WTC11 (cell line): Measurements from ENCODE around the gene PGM2. TPM values are rescaled to one million over a fixed set of nuclear protein-coding genes. Genes with fewer than 3 reads are reported as not detected.

ENCODE experiments used
- ATAC-seq: fragments of 200-7000 bp; cut with Tn5 transposase; 2 replicates; pipeline ENCODE4 v1.10.0; 2021; ENCODE audit warnings: mild to moderate bottlenecking, moderate library complexity
- CTCF ChIA-PET: fragments of 300-600 bp; sonication (Branson Sonifier 250); formaldehyde crosslinking; loops from one replicate; lab custom pipeline; 2021; ENCODE audit warnings: antibody characterized with exemption; lab: Charles Lee
- POLR2A ChIA-PET: fragments of 350-600 bp; sonication (Branson Sonifier 250); formaldehyde crosslinking; loops from one replicate; lab custom pipeline; 2021; ENCODE audit warnings: antibody characterized with exemption; lab: Charles Lee
- DNase-seq: peaks from one replicate; pipeline ENCODE4 v3.0.0; 2021; ENCODE audit warnings: low spot score
- H3K27ac Mint-ChIP-seq: 2 replicates; pipeline ENCODE4 v1.8.0; 2021; ENCODE audit warnings: mixed read lengths
- H3K27me3 Mint-ChIP-seq: 2 replicates; pipeline ENCODE4 v1.8.0; 2021; ENCODE audit warnings: low read depth, mild to moderate bottlenecking, moderate library complexity, mixed read lengths
- H3K36me3 Mint-ChIP-seq: 2 replicates; pipeline ENCODE4 v1.8.0; 2021; ENCODE audit warnings: mixed read lengths
- H3K4me1 Mint-ChIP-seq: 2 replicates; pipeline ENCODE4 v1.8.0; 2022; ENCODE audit warnings: mixed read lengths
- H3K4me3 Mint-ChIP-seq: 2 replicates; pipeline ENCODE4 v1.8.0; 2021; ENCODE audit warnings: mild to moderate bottlenecking, moderate library complexity, mixed read lengths
- H3K9me3 Mint-ChIP-seq: 2 replicates; pipeline ENCODE4 v1.8.0; 2021; ENCODE audit warnings: mixed read lengths
- CREB1 ChIP-seq: sonication (generic); formaldehyde crosslinking; IDR thresholded peaks from 2 replicates; pipeline ENCODE4 v1.8.0; 2023; ENCODE audit warnings: mild to moderate bottlenecking, missing genetic modification reagents
- ETV6 ChIP-seq: sonication (generic); formaldehyde crosslinking; IDR thresholded peaks from 2 replicates; pipeline ENCODE4 v1.8.1; 2022; ENCODE audit warnings: mild to moderate bottlenecking, missing genetic modification reagents
- IRF2 ChIP-seq: sonication (generic); formaldehyde crosslinking; IDR thresholded peaks from 2 replicates; pipeline ENCODE4 v1.8.0; 2022; ENCODE audit warnings: low read depth, missing genetic modification reagents, borderline replicate concordance
- JAZF1 ChIP-seq: fragments of 250-450 bp; sonication (Bioruptor Pico); IDR thresholded peaks from 2 replicates; pipeline ENCODE4 v1.9.0; 2021; ENCODE audit warnings: moderate library complexity, mild to moderate bottlenecking, inconsistent platforms
- KAT7 ChIP-seq: sonication (generic); formaldehyde crosslinking; IDR thresholded peaks from 2 replicates; pipeline ENCODE4 v1.8.1; 2023; ENCODE audit warnings: missing genetic modification reagents, mild to moderate bottlenecking, borderline replicate concordance
- NFYB ChIP-seq: sonication (generic); formaldehyde crosslinking; conservative IDR thresholded peaks from 2 replicates; pipeline ENCODE4 v1.8.0; 2022; ENCODE audit warnings: low read depth, missing genetic modification reagents
- NR2C2 ChIP-seq: sonication (generic); formaldehyde crosslinking; IDR thresholded peaks from 2 replicates; pipeline ENCODE4 v1.8.0; 2022; ENCODE audit warnings: mild to moderate bottlenecking, missing genetic modification reagents
- SMAD3 ChIP-seq: sonication (generic); formaldehyde crosslinking; IDR thresholded peaks from 2 replicates; pipeline ENCODE4 v1.8.0; 2022; ENCODE audit warnings: missing genetic modification reagents, mild to moderate bottlenecking, borderline replicate concordance
- SMAD4 ChIP-seq: sonication (generic); formaldehyde crosslinking; IDR thresholded peaks from 2 replicates; pipeline ENCODE4 v1.8.0; 2022; ENCODE audit warnings: mild to moderate bottlenecking, missing genetic modification reagents
- SP1 ChIP-seq: sonication (generic); formaldehyde crosslinking; conservative IDR thresholded peaks from 2 replicates; pipeline ENCODE4 v1.8.1; 2022; ENCODE audit warnings: missing genetic modification reagents
- TCF7 ChIP-seq: sonication (generic); formaldehyde crosslinking; IDR thresholded peaks from 2 replicates; pipeline ENCODE4 v1.8.0; 2022; ENCODE audit warnings: mild to moderate bottlenecking, low read depth, missing genetic modification reagents, moderate library complexity
- ZNF138 ChIP-seq: sonication (generic); formaldehyde crosslinking; conservative IDR thresholded peaks from 2 replicates; pipeline ENCODE4 v1.8.1; 2022; ENCODE audit warnings: mild to moderate bottlenecking, moderate library complexity, missing genetic modification reagents
- total RNA-seq: library from RNA; stranded (reverse); gene quantifications from 3 replicates; pipeline ENCODE4 v1.2.3, GENCODE V29; 2021
- TF ChIP-seq, protein P1 (sequence below): sonication (generic); formaldehyde crosslinking; IDR thresholded peaks from 2 replicates; pipeline ENCODE4 v1.8.0; 2023; ENCODE audit warnings: missing genetic modification reagents
- TF ChIP-seq, protein P2 (sequence below): sonication (generic); formaldehyde crosslinking; IDR thresholded peaks from 2 replicates; pipeline ENCODE4 v1.8.0; 2023; ENCODE audit warnings: mild to moderate bottlenecking, missing genetic modification reagents
- TF ChIP-seq, protein P3 (sequence below): sonication (generic); formaldehyde crosslinking; IDR thresholded peaks from 2 replicates; pipeline ENCODE4 v1.8.1; 2023; ENCODE audit warnings: mild to moderate bottlenecking, missing genetic modification reagents
- TF ChIP-seq, protein P4 (sequence below): sonication (generic); formaldehyde crosslinking; IDR thresholded peaks from 2 replicates; pipeline ENCODE4 v1.8.1; 2023; ENCODE audit warnings: mild to moderate bottlenecking, missing genetic modification reagents, borderline replicate concordance
- TF ChIP-seq, protein P5 (sequence below): sonication (generic); formaldehyde crosslinking; IDR thresholded peaks from 2 replicates; pipeline ENCODE4 v1.8.0; 2022; ENCODE audit warnings: mild to moderate bottlenecking, missing genetic modification reagents
- TF ChIP-seq, protein P6 (sequence below): sonication (generic); formaldehyde crosslinking; IDR thresholded peaks from 2 replicates; pipeline ENCODE4 v1.8.1; 2022; ENCODE audit warnings: low read depth, missing genetic modification reagents, borderline replicate concordance
- TF ChIP-seq, protein P7 (sequence below): sonication (generic); formaldehyde crosslinking; conservative IDR thresholded peaks from 2 replicates; pipeline ENCODE4 v1.8.1; 2022; ENCODE audit warnings: mild to moderate bottlenecking, missing genetic modification reagents

PGM2 gene
- total RNA-seq, 1 experiment from 2014 or later: 31.4 TPM

DNA sequence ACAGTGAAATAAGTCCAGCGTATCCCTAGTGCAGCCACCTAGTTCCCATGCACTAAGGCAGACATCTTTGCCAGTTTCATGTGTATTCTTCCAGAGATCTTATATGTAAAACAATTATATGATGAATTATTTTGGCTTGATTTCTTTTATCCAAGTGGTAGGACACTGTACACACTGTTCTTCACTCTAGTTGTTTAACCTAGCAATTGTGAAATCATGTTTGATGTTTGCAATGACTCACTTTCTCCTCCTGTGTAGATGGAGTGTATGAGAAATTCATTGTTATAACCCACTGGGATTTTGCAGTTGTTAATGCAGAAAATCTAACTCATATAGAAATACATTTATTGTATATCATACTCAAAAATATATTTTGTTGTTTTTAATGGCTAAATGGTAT is 46.9 kb downstream of the PGM2 start:
- no peak for DNase-seq
- ChIA-PET POLR2A (no interaction called here), CTCF (no interaction called here)
- no peaks in the 10 kb centered on the region for H3K36me3 Mint-ChIP-seq
- H3K9me3 Mint-ChIP-seq: 0 out of 2 replicates have a peak, but pooled peaks cover 3% of the 10 kb centered on the region
- no peak overlapping the region for H3K27ac Mint-ChIP-seq
- ATAC-seq: no peak
- H3K4me3 Mint-ChIP-seq: no peak overlapping the region
- no peaks in the 10 kb centered on the region for H3K27me3 Mint-ChIP-seq
- H3K4me1 Mint-ChIP-seq: peaks cover 6% of the 10 kb centered on the region
- TF ChIP-seq SMAD4 (no peak), SMAD3 (no peak), NR2C2 (no peak), KAT7 (no peak), ZNF138 (CRISPR knock-in tag) (no peak), ETV6 (CRISPR knock-in tag) (no peak), SP1 (no peak), TCF7 (CRISPR knock-in tag) (no peak), IRF2 (no peak), JAZF1 (CRISPR knock-in tag) (no peak), NFYB (no peak), CREB1 (CRISPR knock-in tag) (no peak)
- TF ChIP-seq, protein P1, sequence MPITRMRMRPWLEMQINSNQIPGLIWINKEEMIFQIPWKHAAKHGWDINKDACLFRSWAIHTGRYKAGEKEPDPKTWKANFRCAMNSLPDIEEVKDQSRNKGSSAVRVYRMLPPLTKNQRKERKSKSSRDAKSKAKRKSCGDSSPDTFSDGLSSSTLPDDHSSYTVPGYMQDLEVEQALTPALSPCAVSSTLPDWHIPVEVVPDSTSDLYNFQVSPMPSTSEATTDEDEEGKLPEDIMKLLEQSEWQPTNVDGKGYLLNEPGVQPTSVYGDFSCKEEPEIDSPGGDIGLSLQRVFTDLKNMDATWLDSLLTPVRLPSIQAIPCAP: no peak
- TF ChIP-seq, protein P2, sequence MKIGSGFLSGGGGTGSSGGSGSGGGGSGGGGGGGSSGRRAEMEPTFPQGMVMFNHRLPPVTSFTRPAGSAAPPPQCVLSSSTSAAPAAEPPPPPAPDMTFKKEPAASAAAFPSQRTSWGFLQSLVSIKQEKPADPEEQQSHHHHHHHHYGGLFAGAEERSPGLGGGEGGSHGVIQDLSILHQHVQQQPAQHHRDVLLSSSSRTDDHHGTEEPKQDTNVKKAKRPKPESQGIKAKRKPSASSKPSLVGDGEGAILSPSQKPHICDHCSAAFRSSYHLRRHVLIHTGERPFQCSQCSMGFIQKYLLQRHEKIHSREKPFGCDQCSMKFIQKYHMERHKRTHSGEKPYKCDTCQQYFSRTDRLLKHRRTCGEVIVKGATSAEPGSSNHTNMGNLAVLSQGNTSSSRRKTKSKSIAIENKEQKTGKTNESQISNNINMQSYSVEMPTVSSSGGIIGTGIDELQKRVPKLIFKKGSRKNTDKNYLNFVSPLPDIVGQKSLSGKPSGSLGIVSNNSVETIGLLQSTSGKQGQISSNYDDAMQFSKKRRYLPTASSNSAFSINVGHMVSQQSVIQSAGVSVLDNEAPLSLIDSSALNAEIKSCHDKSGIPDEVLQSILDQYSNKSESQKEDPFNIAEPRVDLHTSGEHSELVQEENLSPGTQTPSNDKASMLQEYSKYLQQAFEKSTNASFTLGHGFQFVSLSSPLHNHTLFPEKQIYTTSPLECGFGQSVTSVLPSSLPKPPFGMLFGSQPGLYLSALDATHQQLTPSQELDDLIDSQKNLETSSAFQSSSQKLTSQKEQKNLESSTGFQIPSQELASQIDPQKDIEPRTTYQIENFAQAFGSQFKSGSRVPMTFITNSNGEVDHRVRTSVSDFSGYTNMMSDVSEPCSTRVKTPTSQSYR (CRISPR knock-in tag): no peak
- TF ChIP-seq, protein P3, sequence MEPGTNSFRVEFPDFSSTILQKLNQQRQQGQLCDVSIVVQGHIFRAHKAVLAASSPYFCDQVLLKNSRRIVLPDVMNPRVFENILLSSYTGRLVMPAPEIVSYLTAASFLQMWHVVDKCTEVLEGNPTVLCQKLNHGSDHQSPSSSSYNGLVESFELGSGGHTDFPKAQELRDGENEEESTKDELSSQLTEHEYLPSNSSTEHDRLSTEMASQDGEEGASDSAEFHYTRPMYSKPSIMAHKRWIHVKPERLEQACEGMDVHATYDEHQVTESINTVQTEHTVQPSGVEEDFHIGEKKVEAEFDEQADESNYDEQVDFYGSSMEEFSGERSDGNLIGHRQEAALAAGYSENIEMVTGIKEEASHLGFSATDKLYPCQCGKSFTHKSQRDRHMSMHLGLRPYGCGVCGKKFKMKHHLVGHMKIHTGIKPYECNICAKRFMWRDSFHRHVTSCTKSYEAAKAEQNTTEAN: no peak
- TF ChIP-seq, protein P4, sequence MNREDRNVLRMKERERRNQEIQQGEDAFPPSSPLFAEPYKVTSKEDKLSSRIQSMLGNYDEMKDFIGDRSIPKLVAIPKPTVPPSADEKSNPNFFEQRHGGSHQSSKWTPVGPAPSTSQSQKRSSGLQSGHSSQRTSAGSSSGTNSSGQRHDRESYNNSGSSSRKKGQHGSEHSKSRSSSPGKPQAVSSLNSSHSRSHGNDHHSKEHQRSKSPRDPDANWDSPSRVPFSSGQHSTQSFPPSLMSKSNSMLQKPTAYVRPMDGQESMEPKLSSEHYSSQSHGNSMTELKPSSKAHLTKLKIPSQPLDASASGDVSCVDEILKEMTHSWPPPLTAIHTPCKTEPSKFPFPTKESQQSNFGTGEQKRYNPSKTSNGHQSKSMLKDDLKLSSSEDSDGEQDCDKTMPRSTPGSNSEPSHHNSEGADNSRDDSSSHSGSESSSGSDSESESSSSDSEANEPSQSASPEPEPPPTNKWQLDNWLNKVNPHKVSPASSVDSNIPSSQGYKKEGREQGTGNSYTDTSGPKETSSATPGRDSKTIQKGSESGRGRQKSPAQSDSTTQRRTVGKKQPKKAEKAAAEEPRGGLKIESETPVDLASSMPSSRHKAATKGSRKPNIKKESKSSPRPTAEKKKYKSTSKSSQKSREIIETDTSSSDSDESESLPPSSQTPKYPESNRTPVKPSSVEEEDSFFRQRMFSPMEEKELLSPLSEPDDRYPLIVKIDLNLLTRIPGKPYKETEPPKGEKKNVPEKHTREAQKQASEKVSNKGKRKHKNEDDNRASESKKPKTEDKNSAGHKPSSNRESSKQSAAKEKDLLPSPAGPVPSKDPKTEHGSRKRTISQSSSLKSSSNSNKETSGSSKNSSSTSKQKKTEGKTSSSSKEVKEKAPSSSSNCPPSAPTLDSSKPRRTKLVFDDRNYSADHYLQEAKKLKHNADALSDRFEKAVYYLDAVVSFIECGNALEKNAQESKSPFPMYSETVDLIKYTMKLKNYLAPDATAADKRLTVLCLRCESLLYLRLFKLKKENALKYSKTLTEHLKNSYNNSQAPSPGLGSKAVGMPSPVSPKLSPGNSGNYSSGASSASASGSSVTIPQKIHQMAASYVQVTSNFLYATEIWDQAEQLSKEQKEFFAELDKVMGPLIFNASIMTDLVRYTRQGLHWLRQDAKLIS (CRISPR knock-in tag): no peak
- TF ChIP-seq, protein P5, sequence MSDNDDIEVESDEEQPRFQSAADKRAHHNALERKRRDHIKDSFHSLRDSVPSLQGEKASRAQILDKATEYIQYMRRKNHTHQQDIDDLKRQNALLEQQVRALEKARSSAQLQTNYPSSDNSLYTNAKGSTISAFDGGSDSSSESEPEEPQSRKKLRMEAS (CRISPR knock-in tag): no peak
- TF ChIP-seq, protein P6, sequence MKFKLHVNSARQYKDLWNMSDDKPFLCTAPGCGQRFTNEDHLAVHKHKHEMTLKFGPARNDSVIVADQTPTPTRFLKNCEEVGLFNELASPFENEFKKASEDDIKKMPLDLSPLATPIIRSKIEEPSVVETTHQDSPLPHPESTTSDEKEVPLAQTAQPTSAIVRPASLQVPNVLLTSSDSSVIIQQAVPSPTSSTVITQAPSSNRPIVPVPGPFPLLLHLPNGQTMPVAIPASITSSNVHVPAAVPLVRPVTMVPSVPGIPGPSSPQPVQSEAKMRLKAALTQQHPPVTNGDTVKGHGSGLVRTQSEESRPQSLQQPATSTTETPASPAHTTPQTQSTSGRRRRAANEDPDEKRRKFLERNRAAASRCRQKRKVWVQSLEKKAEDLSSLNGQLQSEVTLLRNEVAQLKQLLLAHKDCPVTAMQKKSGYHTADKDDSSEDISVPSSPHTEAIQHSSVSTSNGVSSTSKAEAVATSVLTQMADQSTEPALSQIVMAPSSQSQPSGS (CRISPR knock-in tag): no peak
- TF ChIP-seq, protein P7, sequence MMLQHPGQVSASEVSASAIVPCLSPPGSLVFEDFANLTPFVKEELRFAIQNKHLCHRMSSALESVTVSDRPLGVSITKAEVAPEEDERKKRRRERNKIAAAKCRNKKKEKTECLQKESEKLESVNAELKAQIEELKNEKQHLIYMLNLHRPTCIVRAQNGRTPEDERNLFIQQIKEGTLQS (CRISPR knock-in tag): no peak
- TF ChIP-seq, all 79 proteins: peak for 0
